Stimulated activated CD8-positive, alpha-beta memory T cell treated with anti-CD3 and anti-CD28 coated beads, Interleukin-7, amount 100 ng/mL, for 1 hour (primary cell): ENCODE data around the gene ZNF599.
"Not testable (repeated sequence)": the region's sequence is repeated elsewhere in the genome, so short reads cannot be mapped to it uniquely, and the experiment has no call there.

Experiments used
- DNase-seq, 2 donors: peaks; one replicate each; pipeline ENCODE4 v3.0.0-alpha.2; 2020; ENCODE audit warnings: low read depth in 2 of 2

The ZNF599 gene

DNA sequence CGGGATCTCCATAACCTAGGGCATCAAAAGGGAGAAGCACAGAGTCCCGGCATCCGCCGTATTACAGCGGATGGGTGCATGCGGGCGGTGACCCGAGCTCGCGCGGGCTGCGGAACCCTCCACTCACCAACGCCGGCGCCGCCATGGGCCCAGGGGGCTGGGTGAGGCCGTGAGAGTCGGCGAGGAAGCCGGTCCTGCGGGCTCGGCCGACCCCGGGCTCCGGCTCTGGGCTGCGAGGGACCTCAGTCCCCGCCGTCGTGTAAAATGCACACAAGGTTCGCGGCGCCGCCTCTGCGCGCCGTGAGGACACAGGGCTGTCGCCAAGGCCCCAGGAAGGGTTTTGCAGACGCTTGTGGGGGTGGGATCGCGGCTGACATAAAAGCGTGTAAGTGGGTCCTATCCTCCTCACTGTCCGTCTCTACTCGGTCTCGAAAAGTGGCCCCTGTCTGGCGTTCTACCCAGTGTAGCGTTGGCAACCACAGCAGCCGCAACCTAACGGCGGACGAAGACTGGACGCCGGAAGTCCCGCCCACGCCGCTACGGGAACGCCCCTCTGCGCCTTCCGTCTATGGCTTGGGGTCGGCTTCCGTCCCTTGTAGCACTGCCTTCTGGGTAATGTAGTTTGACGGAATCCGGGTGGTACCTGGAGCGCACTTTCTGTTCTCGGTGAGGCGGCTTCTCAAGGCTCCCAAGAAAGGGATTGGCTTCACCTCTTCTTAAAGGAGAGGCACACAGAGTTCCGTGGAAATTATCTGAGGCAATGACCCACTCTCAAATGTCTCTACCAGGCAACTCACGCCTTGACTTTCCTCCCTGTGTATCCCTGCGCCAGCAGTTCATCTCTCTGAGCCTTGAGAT, at the start of gene ZNF599:
ZNF599 (minus strand) TSS at position 519 of the 858 bp plus-strand sequence; CDS start at position 145, 374 bp downstream.
- peak; percentile 80 to 85 for DNase-seq

DNA sequence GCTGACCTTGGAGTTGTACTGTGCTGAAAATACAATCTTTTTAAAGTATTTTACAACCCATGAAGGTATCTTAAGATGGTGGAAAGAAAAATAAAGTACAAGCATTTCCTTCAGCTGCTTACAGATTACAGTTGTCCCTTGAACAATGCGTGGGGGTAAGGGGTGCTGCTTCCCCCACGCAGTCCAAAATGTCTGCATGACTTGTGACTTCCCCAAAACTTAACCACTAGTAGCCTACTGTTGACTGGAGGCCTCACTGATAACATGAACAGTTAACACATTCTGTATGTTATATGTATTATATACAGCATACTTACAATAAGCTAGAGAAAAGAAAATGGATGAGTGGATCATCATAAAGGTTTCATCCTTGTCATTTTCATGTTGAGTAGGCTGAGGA, 45.3 kb upstream of the ZNF599 start:
- no peak for DNase-seq

DNA sequence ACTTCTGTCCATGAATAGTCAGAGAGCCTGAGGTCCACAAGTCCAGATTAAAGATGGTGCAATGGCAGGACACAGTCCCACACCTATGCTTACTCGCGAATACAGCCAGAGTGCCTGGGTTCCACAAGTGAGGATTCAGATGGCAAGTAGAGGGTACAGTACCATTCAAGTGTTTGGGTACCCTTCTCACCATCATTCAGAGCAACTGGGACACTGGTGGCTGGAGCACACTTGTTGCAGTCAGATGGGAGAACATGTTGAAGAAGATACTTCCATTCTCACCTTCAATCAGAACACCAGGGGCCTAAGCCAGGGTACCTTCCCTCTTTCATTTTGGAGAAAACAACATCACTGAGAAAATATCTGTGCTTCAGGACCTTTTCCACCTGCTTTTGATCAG, 43.7 kb upstream of the ZNF599 start:
- DNase-seq = no peak

DNA sequence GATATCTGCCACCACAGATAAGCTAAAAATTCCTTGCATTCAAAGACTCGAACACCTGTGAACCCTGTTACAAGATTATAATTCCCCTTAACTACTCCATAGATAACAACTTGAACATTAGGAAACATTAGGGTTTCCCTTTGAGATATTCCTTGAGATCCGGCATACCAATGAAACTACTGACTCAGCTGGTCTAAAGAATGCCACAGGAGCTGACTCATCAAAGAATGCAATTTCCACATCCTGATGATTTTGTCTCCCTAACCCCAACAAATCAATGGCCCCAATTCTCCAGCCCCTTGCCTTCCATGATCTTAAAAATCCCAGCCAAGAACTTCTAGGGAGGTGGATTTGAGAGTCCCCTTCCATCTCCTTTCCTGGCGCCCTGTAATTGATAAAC, 35.6 kb upstream of the ZNF599 start:
- no peak for DNase-seq

DNA sequence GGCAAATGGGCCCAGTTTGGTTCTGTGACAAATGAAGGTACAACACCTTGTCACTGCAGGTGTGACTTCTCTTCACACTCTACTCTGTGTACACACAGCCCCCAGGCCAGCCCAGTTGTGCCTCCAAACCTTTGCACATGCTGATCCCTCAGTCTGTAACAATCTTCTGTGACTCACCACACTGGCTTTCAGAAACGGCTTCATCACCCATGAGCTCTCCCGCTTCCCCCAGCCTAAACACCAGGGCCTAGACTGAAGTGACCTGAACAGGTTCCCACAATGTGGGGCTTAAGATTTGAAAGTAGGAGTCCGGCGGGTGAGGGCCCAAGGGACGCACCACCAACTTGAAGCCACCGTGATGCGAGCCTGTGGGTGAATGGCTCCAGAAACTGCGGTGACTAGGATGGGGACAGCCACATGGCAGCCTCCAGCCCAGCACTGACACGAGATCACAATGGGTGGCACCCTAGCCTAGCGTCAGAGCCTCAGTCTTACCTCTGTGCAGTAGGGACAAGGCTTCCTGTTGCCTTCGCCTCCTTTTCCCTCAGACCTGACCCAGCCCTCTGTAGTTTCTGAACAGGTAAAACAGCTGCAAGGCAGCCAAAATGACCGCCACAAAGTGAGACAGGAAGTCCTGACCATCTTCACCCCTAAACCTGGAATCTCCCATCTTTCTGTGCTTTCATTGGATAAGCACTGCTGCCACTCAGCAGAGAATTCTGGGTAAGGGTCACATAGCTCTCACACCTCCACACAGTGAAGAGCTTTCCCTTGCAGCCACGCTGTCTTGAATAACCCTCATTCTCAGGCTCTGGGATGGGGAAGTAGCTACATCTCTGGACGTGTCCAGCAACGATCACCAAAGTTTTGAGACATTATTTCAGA, 34.2 kb upstream of the ZNF599 start:
- DNase-seq = no peak

DNA sequence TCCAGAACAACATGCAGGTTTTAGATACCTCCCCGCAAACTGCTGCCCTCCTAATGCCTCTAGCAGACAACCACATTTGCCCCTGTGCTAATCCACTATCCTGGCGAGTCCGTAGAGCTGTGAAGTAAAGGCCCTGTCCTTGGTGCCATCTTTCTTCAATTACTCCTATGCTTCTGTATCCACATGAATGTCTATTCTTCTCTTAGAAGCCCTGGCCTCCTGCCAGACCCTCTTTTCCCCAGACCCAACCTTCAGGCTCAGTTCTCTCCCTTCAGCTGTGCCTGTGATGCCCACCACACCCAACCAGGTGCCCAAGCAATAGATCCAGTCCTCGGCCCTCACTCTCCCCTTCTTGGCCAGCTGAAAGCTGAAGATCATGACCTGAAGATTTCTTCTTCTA, 31.1 kb upstream of the ZNF599 start:
- DNase-seq = no peak

DNA sequence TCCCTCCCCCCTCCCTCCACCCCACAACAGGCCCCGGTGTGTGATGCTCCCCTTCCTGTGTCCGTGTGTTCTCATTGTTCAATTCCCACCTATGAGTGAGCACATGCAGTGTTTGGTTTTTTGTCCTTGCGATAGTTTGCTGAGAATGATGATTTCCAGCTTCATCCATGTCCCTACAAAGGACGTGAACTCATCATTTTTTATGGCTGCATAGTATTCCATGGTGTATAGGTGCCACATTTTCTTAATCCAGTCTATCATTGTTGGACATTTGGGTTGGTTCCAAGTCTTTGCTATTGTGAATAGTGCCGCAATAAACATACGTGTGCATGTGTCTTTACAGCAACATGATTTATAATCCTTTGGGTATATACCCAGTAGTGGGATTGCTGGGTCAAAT, 23.9 kb upstream of the ZNF599 start:
- not testable (repeated sequence) for DNase-seq

DNA sequence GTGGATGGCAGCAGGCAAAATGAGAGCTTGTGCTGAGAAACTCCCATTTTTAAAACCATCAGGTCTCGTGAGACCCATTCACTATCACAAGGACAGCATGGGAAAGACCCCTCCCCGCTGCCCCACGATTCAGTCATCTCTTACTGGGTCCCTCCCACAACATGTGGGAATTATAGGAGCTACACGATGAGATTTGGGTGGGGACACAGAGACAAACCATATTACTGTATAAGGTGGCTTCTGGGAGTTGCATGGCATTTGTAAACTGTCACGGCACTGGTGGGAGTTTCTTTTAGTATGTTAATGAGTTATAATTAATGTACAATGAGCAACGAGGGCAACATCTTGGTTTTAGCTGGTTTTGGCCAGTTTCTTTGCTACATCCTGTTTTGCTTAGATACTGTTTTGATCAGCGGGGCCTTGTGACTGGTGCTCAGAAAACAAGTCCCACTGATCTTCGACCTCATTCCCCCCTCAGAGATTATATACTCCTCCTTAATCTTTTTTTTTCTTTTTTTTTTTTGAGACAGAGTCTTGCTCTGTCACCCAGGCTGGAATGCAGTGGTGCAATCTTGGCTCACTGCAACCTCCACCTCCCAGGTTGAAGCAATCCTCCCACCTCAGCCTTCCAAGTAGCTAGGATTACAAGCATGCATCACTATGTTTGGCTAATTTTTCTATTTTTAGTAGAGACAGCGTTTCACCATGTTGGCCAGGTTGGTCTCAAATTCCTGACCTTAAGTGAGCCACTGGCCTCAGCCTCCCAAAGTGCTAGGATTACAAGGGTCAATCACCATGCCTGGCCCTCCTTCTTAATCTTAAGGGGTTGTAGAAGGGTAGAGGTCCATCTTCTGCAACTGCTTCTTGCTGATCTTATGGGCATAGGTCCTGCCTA, 21.3 kb upstream of the ZNF599 start:
- DNase-seq = no peak

DNA sequence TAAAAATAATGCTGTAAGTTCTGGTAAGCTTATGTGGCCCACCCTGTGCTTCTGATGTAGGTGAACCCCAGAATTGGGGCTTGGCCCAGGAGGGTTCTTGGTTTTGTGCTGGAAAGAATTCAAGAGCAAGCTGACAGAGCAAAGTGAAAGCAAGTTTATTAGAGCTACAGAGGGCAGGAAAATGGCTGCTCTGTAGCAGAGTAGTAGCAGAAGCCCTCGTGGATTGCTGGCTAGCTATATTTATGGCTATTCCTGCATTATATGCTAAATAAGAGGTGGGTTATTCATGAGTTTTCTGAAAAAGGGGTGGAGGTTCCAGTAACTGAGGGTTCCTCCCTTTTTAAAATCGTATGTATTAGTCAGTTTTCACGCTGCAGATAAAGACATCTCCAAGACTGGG, 20.6 kb upstream of the ZNF599 start:
- no peak for DNase-seq

DNA sequence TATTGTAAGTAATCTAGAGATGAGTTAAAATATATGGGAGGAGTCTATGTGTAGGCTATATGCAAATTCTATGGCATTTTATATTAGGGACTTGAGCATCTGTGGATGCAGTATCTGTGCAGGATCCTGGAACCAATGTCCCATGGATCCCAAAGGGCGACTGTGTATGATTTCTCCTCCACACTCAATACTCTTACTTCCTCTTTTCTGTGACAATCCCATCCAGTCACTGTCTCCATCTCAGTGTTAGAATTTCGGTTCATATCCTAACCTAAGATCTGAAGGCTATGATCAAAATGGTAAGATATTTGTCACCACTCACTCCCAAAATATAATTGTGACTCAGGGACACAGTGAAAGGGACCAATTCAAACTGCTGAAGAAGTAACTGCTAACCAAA, 15.1 kb upstream of the ZNF599 start:
- no peak for DNase-seq

DNA sequence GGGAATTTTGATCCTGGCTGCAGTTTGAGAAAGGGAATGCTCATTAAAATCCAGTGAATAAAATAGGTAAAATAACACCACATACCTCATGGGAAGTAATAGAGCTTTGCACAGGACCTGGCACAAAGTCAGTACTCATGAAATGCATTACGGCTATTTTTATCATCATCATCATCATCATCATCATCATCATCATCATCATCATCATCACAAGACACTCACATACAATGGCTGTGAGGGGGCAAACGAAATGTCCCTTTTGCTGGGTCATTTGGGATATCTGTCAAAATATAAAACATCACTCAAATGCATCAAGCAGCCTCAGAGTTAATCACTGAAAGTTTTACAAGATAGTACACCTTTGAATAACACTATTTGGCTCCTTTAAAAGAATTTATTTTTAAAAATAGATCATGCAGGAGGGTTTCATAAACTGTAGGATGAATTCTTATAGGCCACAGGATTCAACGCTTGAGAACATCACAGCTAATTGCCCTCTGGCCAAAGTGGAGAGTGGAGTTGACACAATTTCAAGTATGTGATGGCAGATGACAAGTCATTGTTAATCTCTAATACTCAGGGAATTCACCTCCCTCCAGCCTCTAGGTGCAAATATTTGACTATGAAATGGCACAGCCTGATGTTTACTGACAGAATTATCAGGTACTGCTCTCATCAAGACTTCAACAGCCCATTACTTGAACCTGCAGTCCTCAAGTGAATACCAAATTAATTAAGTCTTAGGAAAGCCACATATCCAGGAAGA, 14.2 kb upstream of the ZNF599 start:
- DNase-seq = no peak

DNA sequence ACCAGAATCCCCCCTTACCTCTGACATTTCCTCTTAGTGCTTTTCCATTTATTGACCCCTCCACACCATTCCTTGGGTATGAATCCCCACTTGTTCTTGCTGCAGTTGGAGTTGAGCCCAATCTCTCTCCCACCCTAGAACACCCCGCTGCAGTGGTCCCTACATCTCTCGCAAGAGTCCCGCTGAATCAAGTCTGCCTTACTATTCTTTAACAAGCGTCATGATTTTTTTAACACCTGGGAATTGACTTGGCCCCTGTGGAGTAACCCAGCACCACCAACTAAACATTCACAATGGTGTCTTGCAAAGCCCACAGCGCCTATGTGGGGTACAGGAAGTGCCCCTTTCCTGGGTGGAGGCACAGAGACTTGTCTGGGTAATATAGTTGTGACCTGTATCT, 13.2 kb upstream of the ZNF599 start:
- no peak for DNase-seq

DNA sequence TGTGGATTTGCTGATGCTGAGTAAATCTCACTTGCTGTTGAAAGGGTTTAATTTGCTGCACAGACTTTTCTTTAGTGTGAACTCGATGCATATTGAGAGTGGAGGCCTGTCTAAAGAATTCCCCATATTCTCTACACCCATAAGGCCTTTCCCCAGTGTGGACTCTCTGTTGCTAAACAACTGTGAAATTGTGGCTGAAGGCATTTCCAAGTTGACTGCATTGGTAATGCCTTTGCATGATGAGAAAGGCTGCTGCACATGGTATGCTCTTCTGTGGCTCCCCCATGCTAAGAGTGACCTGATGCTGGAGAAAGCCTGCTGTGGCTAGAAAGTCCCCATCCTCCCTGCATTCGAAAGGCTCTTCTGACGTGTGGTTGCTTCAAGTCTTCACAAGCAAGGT, 6.6 kb upstream of the ZNF599 start:
- no peak for DNase-seq

DNA sequence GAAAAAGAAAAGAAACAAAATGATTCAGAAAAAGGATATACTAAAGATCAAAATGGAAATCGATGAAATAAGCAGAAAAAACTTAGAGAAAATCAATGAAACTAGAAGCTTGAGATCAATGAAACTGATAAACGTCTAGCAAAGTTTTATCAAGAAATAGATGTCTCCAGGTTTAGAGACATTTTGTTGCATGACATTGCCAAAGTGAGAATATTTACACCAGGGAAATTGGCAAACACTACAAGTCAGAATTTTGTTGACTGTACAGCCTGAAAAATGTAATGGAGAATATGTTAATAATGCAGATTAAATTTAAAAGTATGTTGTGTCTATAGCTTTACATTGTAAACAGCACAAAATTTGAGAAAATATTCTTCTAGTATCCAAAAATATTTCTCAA, 5.3 kb upstream of the ZNF599 start:
- DNase-seq = no peak

DNA sequence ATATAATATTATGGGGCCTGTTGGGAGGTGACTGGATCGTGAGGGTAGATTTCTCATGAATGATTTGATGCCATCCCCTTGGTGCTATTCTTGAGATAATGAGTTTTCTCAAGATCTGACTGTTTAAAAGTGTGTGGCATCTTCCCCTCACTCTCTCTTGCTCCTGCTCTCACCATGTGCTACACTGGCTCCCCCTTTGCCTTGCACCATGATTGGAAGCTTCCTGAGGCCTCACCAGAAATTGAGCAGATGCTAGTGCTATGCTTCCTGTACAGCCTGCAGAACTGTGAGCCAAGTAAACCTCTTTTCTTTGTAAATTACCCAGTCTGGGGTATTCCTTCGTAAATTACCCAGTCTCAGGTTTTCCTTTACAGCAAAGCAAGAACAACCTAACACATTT, 1.8 kb upstream of the ZNF599 start:
- no peak for DNase-seq

DNA sequence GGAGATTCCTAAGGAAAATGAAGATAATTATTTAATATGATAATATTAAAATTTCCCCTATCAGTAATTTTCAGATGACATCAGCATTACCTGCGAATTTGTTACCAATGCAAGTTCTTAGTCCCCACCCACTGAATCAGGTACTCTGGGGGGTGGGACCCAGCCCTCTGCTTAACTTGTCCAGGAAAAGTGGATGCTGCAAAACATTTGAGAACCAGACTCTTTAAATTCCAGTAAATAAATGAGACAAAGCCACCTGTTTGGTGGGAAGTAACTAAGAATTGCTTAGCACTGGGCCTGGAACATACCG, 495 bp upstream of the ZNF599 start:
- no peak for DNase-seq

DNA sequence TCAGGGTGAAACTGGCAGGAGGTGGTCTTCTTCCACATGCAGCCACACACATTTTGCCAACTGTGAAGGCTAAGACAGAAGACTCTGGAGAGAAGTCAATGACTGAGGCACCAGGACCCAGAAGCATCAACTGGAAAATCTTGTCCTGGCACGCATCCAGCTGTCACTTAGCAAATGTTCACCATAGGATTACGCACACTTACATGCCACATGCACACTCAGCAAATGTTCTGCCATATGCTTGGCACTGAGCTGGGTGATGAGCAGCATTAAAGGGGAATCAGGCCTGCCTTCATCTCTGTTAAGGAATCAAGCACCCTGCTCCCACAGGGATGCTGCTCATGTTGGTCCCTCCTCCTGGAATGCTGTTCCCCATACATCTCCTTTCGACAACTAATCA, 5.1 kb downstream of the ZNF599 start:
- no peak for DNase-seq

DNA sequence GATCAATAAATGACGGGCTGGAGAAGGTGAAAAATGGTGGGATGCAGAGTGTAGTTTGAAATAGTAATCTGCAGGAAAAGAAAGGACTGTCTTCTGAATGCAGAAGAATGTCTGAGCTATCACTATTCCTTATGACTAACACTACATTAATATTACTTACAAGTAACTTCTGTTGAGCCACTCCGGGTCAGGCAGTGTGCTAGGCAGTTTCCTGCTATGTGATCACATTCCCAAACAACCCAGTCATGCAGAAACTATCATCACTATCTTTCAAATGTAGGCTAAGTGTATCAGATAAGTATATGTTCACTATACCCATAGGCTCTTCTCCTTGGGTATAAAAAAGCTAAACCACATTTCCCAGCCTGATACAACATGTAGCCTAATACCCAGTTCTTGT, 6.6 kb downstream of the ZNF599 start:
- no peak for DNase-seq

DNA sequence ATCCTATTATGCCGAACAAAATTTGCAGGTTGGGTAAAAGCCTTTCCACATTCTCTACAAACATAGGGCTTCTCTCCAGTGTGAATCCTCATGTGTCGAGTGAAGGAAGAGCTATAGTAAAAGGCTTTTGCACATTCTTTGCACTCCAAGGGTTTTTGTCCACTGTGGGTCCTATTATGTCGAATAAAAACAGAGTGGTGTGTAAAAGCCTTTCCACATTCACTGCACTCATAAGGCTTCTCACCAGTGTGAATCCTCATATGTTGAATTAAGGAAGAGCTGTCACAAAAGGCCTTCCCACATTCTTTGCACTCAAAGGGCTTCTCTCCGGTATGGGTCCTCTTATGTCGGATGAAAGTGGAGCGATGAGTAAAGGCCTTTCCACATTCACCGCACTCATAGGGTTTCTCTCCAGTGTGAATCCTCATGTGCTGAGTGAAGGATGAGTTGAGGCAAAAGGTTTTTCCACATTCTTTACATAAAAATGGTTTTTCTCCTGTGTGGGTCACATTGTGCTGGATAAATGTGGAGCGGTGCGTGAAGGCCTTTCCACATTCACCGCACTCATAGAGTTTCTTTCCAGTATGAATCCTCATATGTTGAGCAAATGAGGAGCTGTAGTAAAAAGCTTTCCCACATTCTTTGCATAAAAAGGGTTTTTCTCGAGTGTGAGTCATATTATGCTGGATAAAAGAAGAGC, 13.6 kb downstream of the ZNF599 start:
- DNase-seq = no peak

DNA sequence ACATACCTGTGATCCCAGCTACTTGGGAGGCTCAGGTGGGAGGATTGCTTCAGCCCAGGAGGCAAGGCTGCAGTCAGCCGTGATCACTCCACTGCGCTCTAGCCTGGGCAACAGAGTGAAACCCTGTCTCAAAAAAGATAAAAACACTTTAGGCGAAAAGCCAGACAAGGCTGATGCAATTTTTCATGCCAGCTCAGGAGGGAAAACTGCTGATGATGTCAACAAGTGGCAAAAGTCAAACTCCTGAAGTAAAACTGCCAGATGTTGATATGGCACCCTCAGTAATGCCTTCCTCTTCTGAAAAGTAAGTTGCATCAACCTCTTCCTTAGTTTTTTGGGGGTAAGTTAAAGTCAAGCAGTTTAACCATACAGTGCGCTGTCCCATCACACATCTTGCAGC, 15.6 kb downstream of the ZNF599 start:
- no peak for DNase-seq
